Osteoblast (primary cell): ENCODE results near the gene CEP170B. TPM values are rescaled to one million over a fixed set of nuclear protein-coding genes. Genes with fewer than 3 reads are reported as not detected.

Experiments used
- DNase-seq: peaks from one replicate; pipeline ENCODE4 v3.0.0; 2011; ENCODE audit warnings: low spot score, mixed read lengths; ENCODE audit not compliant: insufficient read length; ENCODE audit errors: missing footprints
- H2AFZ ChIP-seq: 2 replicates; pipeline ENCODE4 v1.6.0; 2011; ENCODE audit warnings: mild to moderate bottlenecking, low read length
- H3K27ac ChIP-seq: 2 replicates; pipeline ENCODE4 v1.5.1; 2011; ENCODE audit warnings: mild to moderate bottlenecking, low read depth, low read length, moderate library complexity
- H3K27me3 ChIP-seq: 2 replicates; pipeline ENCODE4 v1.6.0; 2012; ENCODE audit warnings: mild to moderate bottlenecking, control low read depth, inconsistent platforms, low read length, moderate library complexity; ENCODE audit not compliant: insufficient read depth
- H3K36me3 ChIP-seq: 2 replicates; pipeline ENCODE4 v1.5.1; 2011; ENCODE audit warnings: mild to moderate bottlenecking, low read length, control low read depth, moderate library complexity; ENCODE audit not compliant: insufficient read depth
- H3K4me1 ChIP-seq: 2 replicates; pipeline ENCODE4 v1.5.1; 2011; ENCODE audit warnings: mild to moderate bottlenecking, low read length, control low read depth, moderate library complexity; ENCODE audit not compliant: insufficient read depth
- H3K4me2 ChIP-seq: 2 replicates; pipeline ENCODE4 v1.6.0; 2011; ENCODE audit warnings: mild to moderate bottlenecking, low read length; ENCODE audit not compliant: insufficient read depth
- H3K4me3 ChIP-seq: fragments of 200-600 bp; sonication (generic); 3 replicates; pipeline ENCODE4 v1.5.1; 2012; ENCODE audit warnings: mild to moderate bottlenecking, low read length, inconsistent platforms; ENCODE audit not compliant: insufficient read depth
- H3K79me2 ChIP-seq: 2 replicates; pipeline ENCODE4 v1.6.0; 2012; ENCODE audit warnings: mild to moderate bottlenecking, low read length, control low read depth, inconsistent platforms; ENCODE audit not compliant: insufficient read depth
- H3K9me3 ChIP-seq: 2 replicates; pipeline ENCODE4 v1.5.1; 2011; ENCODE audit warnings: low read depth, low read length, control low read depth
- H4K20me1 ChIP-seq: 2 replicates; pipeline ENCODE4 v1.6.0; 2012; ENCODE audit warnings: mild to moderate bottlenecking, low read length, control low read depth; ENCODE audit not compliant: insufficient read depth
- CTCF ChIP-seq: IDR thresholded peaks from 2 replicates; pipeline ENCODE4 v1.5.1; 2011; ENCODE audit warnings: mild to moderate bottlenecking, low read depth, low read length, moderate library complexity; ENCODE audit errors: extremely low read depth
- total RNA-seq: library from RNA; depleted of rRNA; stranded (reverse); fragments of >200 nt; gene quantifications from 2 replicates; pipeline ENCODE4 v1.2.3, GENCODE V29; 2012

The CEP170B gene
- total RNA-seq, 1 donor: 21.0 TPM

GRCh38 chr14:104879201-104879982, 14.3 kb downstream of the CEP170B start:
- no peak for TF ChIP-seq CTCF
- Histone ChIP-seq H3K4me3 (no peak overlapping the region), H3K79me2 (peaks cover 19% of the 10 kb centered on the region), H2AFZ (no peak overlapping the region), H3K4me1 (no peaks in the 10 kb centered on the region), H3K27ac (no peak overlapping the region), H3K9me3 (no peaks in the 10 kb centered on the region), H3K27me3 (no peaks in the 10 kb centered on the region), H4K20me1 (peaks cover 28% of the 10 kb centered on the region), H3K4me2 (no peak overlapping the region), H3K36me3 (peaks cover 18% of the 10 kb centered on the region)
- DNase-seq: peak; percentile 78

- H3K9me3 ChIP-seq: no peaks in the 10 kb centered on the region
- peak; percentile 35 for DNase-seq
- H3K4me3 ChIP-seq: no peak overlapping the region
- no peak overlapping the region for H3K4me2 ChIP-seq
- H3K79me2 ChIP-seq: peaks cover 13% of the 10 kb centered on the region
- TF ChIP-seq CTCF: no peak
- H2AFZ ChIP-seq: no peak overlapping the region
- no peak overlapping the region for H3K27ac ChIP-seq
- peaks cover 18% of the 10 kb centered on the region for H3K36me3 ChIP-seq
- no peaks in the 10 kb centered on the region for H3K27me3 ChIP-seq
- H4K20me1 ChIP-seq: peaks cover 25% of the 10 kb centered on the region
- H3K4me1 ChIP-seq: no peaks in the 10 kb centered on the region
These were observed 15.0 kb downstream of the CEP170B start for GRCh38 chr14:104879983-104880565.

GRCh38 chr14:104880584-104881210, 15.6 kb downstream of the CEP170B start:
- H3K4me1 ChIP-seq: no peaks in the 10 kb centered on the region
- peaks cover 18% of the 10 kb centered on the region for H3K36me3 ChIP-seq
- peaks cover 7% of the 10 kb centered on the region for H3K79me2 ChIP-seq
- H3K27ac ChIP-seq: no peak overlapping the region
- H3K9me3 ChIP-seq: no peaks in the 10 kb centered on the region
- peak; percentile 72 for DNase-seq
- no peak overlapping the region for H2AFZ ChIP-seq
- H3K4me2 ChIP-seq: no peak overlapping the region
- H3K4me3 ChIP-seq: no peak overlapping the region
- no peaks in the 10 kb centered on the region for H3K27me3 ChIP-seq
- H4K20me1 ChIP-seq: peaks cover 21% of the 10 kb centered on the region
- TF ChIP-seq CTCF: no peak
